Measurements from ENCODE around the gene TMPRSS15. TPM values are rescaled to one million over a fixed set of nuclear protein-coding genes. Genes with fewer than 3 reads are reported as not detected.

TMPRSS15 gene
- total RNA-seq, 4 donors from 2014 or later = not detected

DNA sequence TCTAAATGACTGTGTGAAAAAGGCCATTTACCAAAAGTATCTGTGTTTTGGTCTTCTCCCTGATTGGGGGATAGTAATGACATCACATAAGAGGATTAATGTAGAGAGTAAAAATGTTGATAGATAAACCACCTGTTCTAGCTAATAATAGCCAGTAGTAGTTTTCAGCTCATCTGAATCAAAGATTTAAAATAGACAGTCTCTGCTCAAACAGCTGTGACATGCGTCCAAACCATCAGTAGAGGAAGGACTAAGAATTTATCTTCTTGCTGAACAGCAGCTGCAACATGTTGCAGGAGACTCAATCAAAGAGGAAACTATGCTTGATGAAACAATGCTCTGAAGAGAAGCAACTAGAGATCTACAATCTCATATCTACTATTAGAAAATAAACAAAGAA is 21.4 kb downstream of the TMPRSS15 start:
- ATAC-seq (no peak), DNase-seq (no peak)
- Histone ChIP-seq H3K9me3 (no peaks in the 10 kb centered on the region), H3K4me1 (no peaks in the 10 kb centered on the region), H3K27ac (no peak overlapping the region), H3K36me3 (no peaks in the 10 kb centered on the region), H3K4me3 (no peak overlapping the region), H3K27me3 (no peaks in the 10 kb centered on the region)
- in situ Hi-C loops (cut with MboI; ENCODE audit: low sequenced_read_pairs in 4 of 4) (no loop called here), intact Hi-C loops (cut with DNase I; ENCODE audit: low total_unique reads) (no loop called here)
- TF ChIP-seq, protein P1, sequence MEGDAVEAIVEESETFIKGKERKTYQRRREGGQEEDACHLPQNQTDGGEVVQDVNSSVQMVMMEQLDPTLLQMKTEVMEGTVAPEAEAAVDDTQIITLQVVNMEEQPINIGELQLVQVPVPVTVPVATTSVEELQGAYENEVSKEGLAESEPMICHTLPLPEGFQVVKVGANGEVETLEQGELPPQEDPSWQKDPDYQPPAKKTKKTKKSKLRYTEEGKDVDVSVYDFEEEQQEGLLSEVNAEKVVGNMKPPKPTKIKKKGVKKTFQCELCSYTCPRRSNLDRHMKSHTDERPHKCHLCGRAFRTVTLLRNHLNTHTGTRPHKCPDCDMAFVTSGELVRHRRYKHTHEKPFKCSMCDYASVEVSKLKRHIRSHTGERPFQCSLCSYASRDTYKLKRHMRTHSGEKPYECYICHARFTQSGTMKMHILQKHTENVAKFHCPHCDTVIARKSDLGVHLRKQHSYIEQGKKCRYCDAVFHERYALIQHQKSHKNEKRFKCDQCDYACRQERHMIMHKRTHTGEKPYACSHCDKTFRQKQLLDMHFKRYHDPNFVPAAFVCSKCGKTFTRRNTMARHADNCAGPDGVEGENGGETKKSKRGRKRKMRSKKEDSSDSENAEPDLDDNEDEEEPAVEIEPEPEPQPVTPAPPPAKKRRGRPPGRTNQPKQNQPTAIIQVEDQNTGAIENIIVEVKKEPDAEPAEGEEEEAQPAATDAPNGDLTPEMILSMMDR (IDR thresholded peaks at IDR 0.05 in 4 of 5, conservative IDR thresholded peaks at IDR 0.05 in 1 of 5) = no peak
- TF ChIP-seq POLR2A (IDR thresholded peaks at IDR 0.05) = no peak

DNA sequence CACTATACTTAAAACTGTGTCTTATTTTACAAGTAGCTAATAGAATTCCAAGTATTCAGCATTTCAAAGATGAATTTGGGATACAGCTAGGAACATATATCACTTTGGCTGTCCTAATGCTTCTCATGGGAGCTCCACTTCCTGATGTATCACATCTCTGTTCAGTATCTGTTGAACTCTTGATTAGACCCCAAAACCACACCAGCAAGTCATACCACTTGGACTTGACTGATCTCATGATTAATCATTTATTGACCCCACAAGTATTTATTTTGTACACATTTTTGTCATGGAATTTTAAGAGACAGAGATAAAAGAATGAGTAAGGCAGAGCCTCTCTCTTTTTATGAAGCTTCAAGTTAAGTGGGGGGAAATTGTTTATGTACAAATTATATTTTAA is 30.0 kb downstream of the TMPRSS15 start:
- Histone ChIP-seq H3K4me3 (no peak overlapping the region), H3K27ac (no peak overlapping the region), H3K27me3 (no peaks in the 10 kb centered on the region), H3K9me3 (no peaks in the 10 kb centered on the region), H3K36me3 (no peaks in the 10 kb centered on the region), H3K4me1 (no peaks in the 10 kb centered on the region)
- ATAC-seq = no peak
- no peak for DNase-seq
- in situ Hi-C loops (cut with MboI; ENCODE audit: low sequenced_read_pairs in 4 of 4) (no loop called here), intact Hi-C loops (cut with DNase I; ENCODE audit: low total_unique reads) (no loop called here)
- TF ChIP-seq, protein P1 (IDR thresholded peaks at IDR 0.05 in 4 of 5, conservative IDR thresholded peaks at IDR 0.05 in 1 of 5) = no peak
- no peak for TF ChIP-seq POLR2A (IDR thresholded peaks at IDR 0.05)

DNA sequence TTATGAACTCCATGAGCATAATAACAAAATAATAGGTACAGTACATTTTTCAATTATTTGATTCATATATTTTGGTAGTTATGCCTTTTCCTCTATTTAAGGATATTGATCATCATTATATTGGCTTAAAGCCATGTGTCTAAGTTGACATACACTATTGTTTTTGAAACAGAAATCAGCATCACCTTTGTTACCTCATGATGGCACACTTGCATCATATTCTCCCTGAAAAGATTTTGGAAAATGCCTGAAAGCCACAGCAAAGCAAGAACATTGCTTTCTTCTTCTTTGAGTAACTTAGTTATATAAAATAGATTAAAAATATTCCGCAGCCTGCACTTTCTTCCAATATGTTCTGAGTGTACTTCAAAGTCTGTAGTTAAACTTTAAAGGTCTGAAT is 33.3 kb downstream of the TMPRSS15 start:
- Histone ChIP-seq H3K4me3 (no peak overlapping the region), H3K9me3 (no peaks in the 10 kb centered on the region), H3K27me3 (no peaks in the 10 kb centered on the region), H3K36me3 (no peaks in the 10 kb centered on the region), H3K27ac (no peak overlapping the region), H3K4me1 (no peaks in the 10 kb centered on the region)
- ATAC-seq = no peak
- in situ Hi-C loops (cut with MboI; ENCODE audit: low sequenced_read_pairs in 4 of 4) = no loop called here
- no peak for DNase-seq
- no peak for TF ChIP-seq POLR2A (IDR thresholded peaks at IDR 0.05)
- TF ChIP-seq, protein P1 (IDR thresholded peaks at IDR 0.05 in 4 of 5, conservative IDR thresholded peaks at IDR 0.05 in 1 of 5) = no peak
- intact Hi-C loops (cut with DNase I; ENCODE audit: low total_unique reads) = no loop called here

DNA sequence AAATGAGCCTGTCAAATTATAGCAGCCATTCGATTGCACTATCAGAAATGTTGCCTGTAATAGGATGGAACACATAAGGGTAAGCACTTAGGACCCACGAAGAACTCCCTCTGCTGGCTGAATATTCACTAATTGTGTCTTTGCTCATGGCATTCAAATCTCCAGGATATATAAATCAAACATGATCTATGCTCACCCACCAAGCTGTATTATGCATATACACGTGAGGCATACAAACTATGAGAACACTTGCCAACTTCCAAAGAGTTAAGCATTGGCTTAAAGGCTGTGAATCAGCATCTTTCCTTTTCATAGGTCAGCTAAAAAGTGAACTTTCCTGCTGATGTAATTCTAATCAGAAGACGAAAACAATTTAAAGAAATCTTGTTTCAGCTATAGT is 34.5 kb downstream of the TMPRSS15 start:
- in situ Hi-C loops (cut with MboI; ENCODE audit: low sequenced_read_pairs in 4 of 4) = no loop called here
- intact Hi-C loops (cut with DNase I; ENCODE audit: low total_unique reads) = no loop called here

DNA sequence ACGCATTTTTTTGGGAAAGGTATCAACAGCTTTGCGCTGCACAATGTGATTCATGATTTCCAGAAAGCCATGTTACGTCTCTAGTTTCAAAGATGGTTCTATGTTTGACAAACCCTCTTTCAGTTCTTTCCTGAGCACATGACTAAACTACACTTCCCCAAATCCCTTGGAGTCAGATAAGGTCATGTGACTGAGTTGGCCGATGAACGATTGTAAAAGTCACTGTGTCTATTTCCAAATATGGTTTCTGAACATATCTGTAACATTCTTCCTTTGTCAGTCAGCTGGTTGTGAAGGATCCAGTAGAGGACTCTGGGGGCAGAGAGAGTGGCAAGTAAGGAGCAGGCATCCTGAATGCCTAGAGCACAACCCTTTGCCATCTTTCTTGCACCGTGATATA is 35.4 kb downstream of the TMPRSS15 start:
- H3K27me3 ChIP-seq = no peaks in the 10 kb centered on the region
- in situ Hi-C loops (cut with MboI; ENCODE audit: low sequenced_read_pairs in 4 of 4) = no loop called here
- no peak for DNase-seq
- no peak overlapping the region for H3K4me3 ChIP-seq
- H3K36me3 ChIP-seq = no peaks in the 10 kb centered on the region
- no peaks in the 10 kb centered on the region for H3K9me3 ChIP-seq
- H3K27ac ChIP-seq = no peak overlapping the region
- no peaks in the 10 kb centered on the region for H3K4me1 ChIP-seq
- TF ChIP-seq POLR2A (IDR thresholded peaks at IDR 0.05) = no peak
- TF ChIP-seq, protein P1 (IDR thresholded peaks at IDR 0.05 in 4 of 5, conservative IDR thresholded peaks at IDR 0.05 in 1 of 5) = no peak
- no peak for ATAC-seq
- intact Hi-C loops (cut with DNase I; ENCODE audit: low total_unique reads) = no loop called here

More for the DNA sequence above, 34.5 kb downstream of the TMPRSS15 start:
- no peaks in the 10 kb centered on the region for H3K4me1 ChIP-seq
- no peak overlapping the region for H3K27ac ChIP-seq
- H3K4me3 ChIP-seq = no peak overlapping the region
- TF ChIP-seq, protein P1 (IDR thresholded peaks at IDR 0.05 in 4 of 5, conservative IDR thresholded peaks at IDR 0.05 in 1 of 5) = no peak
- no peak for TF ChIP-seq POLR2A (IDR thresholded peaks at IDR 0.05)
- H3K36me3 ChIP-seq = no peaks in the 10 kb centered on the region
- no peaks in the 10 kb centered on the region for H3K9me3 ChIP-seq
- no peaks in the 10 kb centered on the region for H3K27me3 ChIP-seq
- ATAC-seq = no peak
- DNase-seq = no peak

All from gastrocnemius medialis (tissue), 4 donors.